Breast epithelium (tissue), 4 donors: ENCODE results near the gene SH2D7. TPM values are rescaled to one million over a fixed set of nuclear protein-coding genes. Genes with fewer than 3 reads are reported as not detected.

ENCODE experiments used
- DNase-seq, 2 donors: peaks; one replicate each; pipeline ENCODE4 v3.0.0-alpha.2; 2019; ENCODE audit warnings: low spot score in 2 of 2
- H3K27ac ChIP-seq, 2 donors: fragments of 200-600 bp; sonication (generic) in 1 of 2; one replicate each; pipeline ENCODE4 v1.5.1; 2016 to 2019; ENCODE audit warnings: mild to moderate bottlenecking in 1 of 2
- H3K27me3 ChIP-seq, 2 donors: fragments of 200-600 bp; sonication (generic) in 1 of 2; one replicate each; pipeline versions ENCODE4 v1.5.1 to v1.6.0; 2017 to 2019; ENCODE audit warnings: control low read depth in 1 of 2, mild to moderate bottlenecking in 1 of 2
- H3K36me3 ChIP-seq: fragments of 200-600 bp; one replicate; pipeline ENCODE4 v1.5.1; 2019
- H3K4me1 ChIP-seq, 2 donors: fragments of 200-600 bp; sonication (generic); one replicate each; pipeline ENCODE4 v1.5.1; 2016 to 2019; ENCODE audit warnings: control low read depth in 1 of 2
- H3K4me3 ChIP-seq, 3 donors: fragments of 200-600 bp; sonication (generic); 1 replicate in 2 of 3; 2 replicates in 1 of 3; pipeline ENCODE4 v1.5.1; 2016 to 2019; ENCODE audit warnings: mild to moderate bottlenecking in 3 of 3, moderate library complexity in 2 of 3
- H3K9me3 ChIP-seq, 2 donors: fragments of 200-600 bp; sonication (generic) in 1 of 2; one replicate each; pipeline ENCODE4 v1.5.1; 2016 to 2019; ENCODE audit warnings: control low read depth in 1 of 2
- CTCF ChIP-seq, 3 donors: fragments of 450-650 bp; IDR thresholded peaks; one replicate each; pipeline ENCODE4 v1.5.1; 2016 to 2017; ENCODE audit warnings: antibody characterized with exemption in 3 of 3, mild to moderate bottlenecking in 3 of 3, moderate library complexity in 3 of 3
- POLR2A ChIP-seq: fragments of 450-650 bp; IDR thresholded peaks from one replicate; pipeline ENCODE4 v1.6.1; 2016; ENCODE audit warnings: antibody characterized with exemption, mild to moderate bottlenecking, moderate library complexity
- POLR2AphosphoS5 ChIP-seq, 3 donors: sonication (generic); formaldehyde crosslinking; IDR thresholded peaks; one replicate each; pipeline ENCODE4 v1.6.1; 2017; ENCODE audit warnings: antibody characterized with exemption in 3 of 3
- intact Hi-C: fragments of 100-400 bp; cut with DNase I; formaldehyde crosslinking; loops from one replicate; pipeline ENCODE4 v1.15.1; 2023; ENCODE audit warnings: low total_unique reads
- total RNA-seq, 3 donors: library from RNA; depleted of rRNA; stranded (reverse); fragments of >200 nt; gene quantifications; one replicate each; pipeline ENCODE4 v1.1.0, GENCODE V29; 2016

The SH2D7 gene
- total RNA-seq, 3 donors from 2014 or later = not detected

DNA sequence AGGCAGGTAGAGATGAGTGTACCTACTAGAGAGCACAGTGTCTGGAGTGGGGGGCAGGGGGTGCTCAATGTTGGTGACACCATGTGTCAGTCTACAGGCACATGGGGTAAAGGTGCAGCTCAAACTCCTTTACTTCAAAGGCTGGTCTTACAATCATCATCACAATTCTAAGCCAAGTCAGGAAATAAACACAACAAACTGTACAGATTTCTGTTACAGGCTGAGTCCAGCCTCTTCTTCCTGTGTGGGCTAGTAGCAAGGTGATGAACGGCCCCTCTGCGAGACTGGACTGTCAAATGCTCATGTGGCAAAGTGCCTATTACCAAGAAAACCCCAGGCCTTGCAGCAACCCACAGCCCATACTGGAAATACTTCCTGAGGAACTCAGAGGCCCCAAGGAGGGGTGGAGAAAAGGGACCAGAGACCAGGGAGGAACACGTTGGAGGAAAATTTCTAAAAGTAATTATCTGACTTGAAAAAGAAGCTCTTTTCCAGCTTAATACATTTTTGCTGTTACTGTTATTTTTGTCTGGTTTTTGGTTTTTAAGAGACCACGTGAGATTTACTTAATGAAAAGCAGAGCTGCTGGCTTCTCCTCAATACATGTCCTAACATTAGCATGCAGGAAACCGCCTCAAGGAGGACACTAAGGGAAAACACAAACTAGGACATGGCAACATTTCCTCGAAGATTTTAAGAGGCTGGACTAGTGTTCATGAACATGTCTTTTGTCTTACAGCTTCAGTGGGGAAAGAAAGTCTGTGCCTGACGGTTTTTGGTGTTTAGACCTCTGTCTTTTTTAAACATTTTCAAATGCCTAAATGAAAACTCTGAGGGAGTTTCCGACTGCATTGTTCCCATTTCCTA, 44.4 kb upstream of the SH2D7 start:
- Histone ChIP-seq H3K4me3 (no peak overlapping the region), H3K9me3 (no peaks in the 10 kb centered on the region), H3K36me3 (no peaks in the 10 kb centered on the region), H3K27me3 (no peaks in the 10 kb centered on the region), H3K27ac (peak overlapping the region; percentile 67 to 83), H3K4me1 (peaks cover 6 to 7% of the 10 kb centered on the region in 2 donors)
- DNase-seq = no peak
- TF ChIP-seq CTCF (IDR thresholded peaks at IDR 0.05) = no peak
- no peak for TF ChIP-seq POLR2A
- peak in 1 of 3 donors; percentile 40 for TF ChIP-seq POLR2AphosphoS5 (IDR thresholded peaks at IDR 0.05)
- intact Hi-C loops = loop anchor here (5.0 kb wide), 1 partner anchor 266 kb away; no protein-coding TSS in a partner anchor

DNA sequence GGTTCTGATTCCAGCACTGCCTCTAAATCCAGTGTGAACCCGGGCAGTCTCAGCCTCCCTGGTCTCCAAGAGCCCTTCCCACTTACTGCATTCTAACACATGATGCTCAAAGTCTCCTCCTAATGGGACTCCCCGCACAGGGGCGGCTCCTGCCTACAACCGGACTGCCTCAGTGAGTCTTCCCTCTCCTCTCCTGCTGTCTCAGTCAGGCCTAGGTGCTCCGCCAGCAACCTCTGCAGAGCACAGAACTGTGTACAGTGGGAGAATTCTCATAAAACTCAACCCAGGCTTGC, 43.8 kb upstream of the SH2D7 start:
- TF ChIP-seq POLR2AphosphoS5 (IDR thresholded peaks at IDR 0.05) = no peak
- no peak for TF ChIP-seq CTCF (IDR thresholded peaks at IDR 0.05)
- TF ChIP-seq POLR2A = no peak
- no peaks in the 10 kb centered on the region for H3K9me3 ChIP-seq
- H3K36me3 ChIP-seq = no peaks in the 10 kb centered on the region
- H3K27ac ChIP-seq = peak overlapping the region; percentile 67 to 83
- no peaks in the 10 kb centered on the region for H3K27me3 ChIP-seq
- intact Hi-C loops = loop anchor here (5.0 kb wide), 1 partner anchor 266 kb away; no protein-coding TSS in a partner anchor
- H3K4me1 ChIP-seq = peaks cover 6 to 7% of the 10 kb centered on the region in 2 donors
- no peak overlapping the region for H3K4me3 ChIP-seq
- DNase-seq = no peak

GRCh38 chr15:78049691-78050440, 42.5 kb upstream of the SH2D7 start:
- H3K4me1 ChIP-seq = peaks cover 6 to 7% of the 10 kb centered on the region in 2 donors
- no peaks in the 10 kb centered on the region for H3K9me3 ChIP-seq
- peak overlapping the region; percentile 67 to 83 for H3K27ac ChIP-seq
- intact Hi-C loops = loop anchor here (1.0 to 5.0 kb wide), 2 partner anchors 19 to 268 kb away; no protein-coding TSS in a partner anchor
- no peak for DNase-seq
- H3K4me3 ChIP-seq = no peak overlapping the region
- no peaks in the 10 kb centered on the region for H3K27me3 ChIP-seq
- TF ChIP-seq POLR2AphosphoS5 (IDR thresholded peaks at IDR 0.05) (peak in 1 of 3 donors; percentile 19), POLR2A (no peak), CTCF (IDR thresholded peaks at IDR 0.05) (no peak)
- H3K36me3 ChIP-seq = no peaks in the 10 kb centered on the region

DNA sequence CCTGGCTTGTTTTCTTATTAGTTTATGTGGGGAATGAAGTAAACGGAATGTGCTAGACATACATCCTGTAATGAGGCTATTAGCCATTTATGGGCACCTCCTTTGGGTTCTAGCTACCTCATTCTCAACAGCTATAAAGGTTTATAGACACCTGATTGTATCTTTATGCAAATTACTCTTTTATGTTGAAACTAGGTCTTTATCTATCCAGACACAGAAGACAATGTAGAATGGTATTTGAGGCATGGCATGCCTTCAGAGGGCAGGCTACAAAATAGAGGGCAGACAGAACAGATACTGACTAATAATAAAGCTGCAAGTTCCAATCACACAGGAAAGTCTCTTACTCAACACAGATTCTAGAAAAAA, 41.9 kb upstream of the SH2D7 start:
- peak overlapping the region; percentile 67 to 83 for H3K27ac ChIP-seq
- no peaks in the 10 kb centered on the region for H3K27me3 ChIP-seq
- H3K4me3 ChIP-seq = no peak overlapping the region
- no peaks in the 10 kb centered on the region for H3K9me3 ChIP-seq
- H3K4me1 ChIP-seq = peaks cover 6 to 7% of the 10 kb centered on the region in 2 donors
- intact Hi-C loops = no loop called here
- no peak for DNase-seq
- TF ChIP-seq POLR2AphosphoS5 (IDR thresholded peaks at IDR 0.05) = no peak
- no peak for TF ChIP-seq POLR2A
- no peak for TF ChIP-seq CTCF (IDR thresholded peaks at IDR 0.05)
- H3K36me3 ChIP-seq = no peaks in the 10 kb centered on the region

- Histone ChIP-seq H3K4me1 (peaks cover 7 to 9% of the 10 kb centered on the region in 2 donors), H3K27ac (peak overlapping the region; percentile 67 to 83), H3K9me3 (no peaks in the 10 kb centered on the region), H3K36me3 (no peaks in the 10 kb centered on the region), H3K4me3 (no peak overlapping the region), H3K27me3 (no peaks in the 10 kb centered on the region)
- intact Hi-C loops = no loop called here
- no peak for DNase-seq
- no peak for TF ChIP-seq POLR2AphosphoS5 (IDR thresholded peaks at IDR 0.05)
- no peak for TF ChIP-seq CTCF (IDR thresholded peaks at IDR 0.05)
- no peak for TF ChIP-seq POLR2A
Observed at GRCh38 chr15:78050826-78051225, 41.5 kb upstream of the SH2D7 start.
